Liver (tissue), 9 donors: Measurements from ENCODE around the gene SEC23IP. TPM values are rescaled to one million over a fixed set of nuclear protein-coding genes. Genes with fewer than 3 reads are reported as not detected.

Experiments
- DNase-seq: peaks from one replicate; pipeline ENCODE4 v3.0.0-alpha.2; 2017; ENCODE audit warnings: low spot score
- H3K27ac ChIP-seq, 2 donors: one replicate each; pipeline ENCODE4 v1.7.0; 2013; ENCODE audit warnings: inconsistent platforms in 2 of 2, low read length in 2 of 2, control low read depth in 1 of 2, low read depth in 1 of 2, mild to moderate bottlenecking in 1 of 2
- H3K27me3 ChIP-seq, 4 donors: one replicate each; pipeline versions ENCODE4 v1.6.1 to v1.7.0; 2013; ENCODE audit warnings: low read length in 3 of 4, inconsistent platforms in 1 of 4, mild to moderate bottlenecking in 1 of 4, moderate library complexity in 1 of 4; ENCODE audit not compliant: control insufficient read depth in 4 of 4, insufficient read depth in 4 of 4
- H3K36me3 ChIP-seq, 4 donors: one replicate each; pipeline versions ENCODE4 v1.6.1 to v1.7.0; 2013; ENCODE audit warnings: low read length in 3 of 4, mild to moderate bottlenecking in 3 of 4, low read depth in 1 of 4, moderate library complexity in 1 of 4; ENCODE audit not compliant: control insufficient read depth in 4 of 4, insufficient read depth in 3 of 4
- H3K4me1 ChIP-seq, 4 donors: one replicate each; pipeline versions ENCODE4 v1.6.1 to v1.7.0; 2013; ENCODE audit warnings: low read length in 3 of 4, mild to moderate bottlenecking in 3 of 4, moderate library complexity in 1 of 4; ENCODE audit not compliant: control insufficient read depth in 4 of 4, insufficient read depth in 4 of 4
- H3K4me3 ChIP-seq, 3 donors: one replicate each; pipeline versions ENCODE4 v1.6.1 to v1.7.0; 2013; ENCODE audit warnings: low read length in 3 of 3, control low read depth in 1 of 3, low read depth in 1 of 3, mild to moderate bottlenecking in 1 of 3
- H3K9ac ChIP-seq, 2 donors: one replicate each; pipeline ENCODE4 v1.7.0; 2013; ENCODE audit warnings: low read length in 2 of 2, mild to moderate bottlenecking in 2 of 2, moderate library complexity in 2 of 2, control low read depth in 1 of 2, low read depth in 1 of 2
- H3K9me3 ChIP-seq, 4 donors: one replicate each; pipeline versions ENCODE4 v1.6.1 to v1.7.0; 2013; ENCODE audit warnings: low read length in 3 of 4; ENCODE audit not compliant: control insufficient read depth in 4 of 4
- ATF3 ChIP-seq: IDR thresholded peaks from 2 replicates; pipeline ENCODE4 v1.6.1; 2016; ENCODE audit warnings: antibody characterized with exemption
- CTCF ChIP-seq: fragments of 150-350 bp; IDR thresholded peaks from 2 replicates; pipeline ENCODE4 v1.5.1; 2017; ENCODE audit warnings: improper control_type of control experiment, low read depth, low read length; ENCODE audit not compliant: missing input control
- EGR1 ChIP-seq, 2 donors: IDR thresholded peaks; 2 replicates each; pipeline ENCODE4 v1.6.1; 2016 to 2018; ENCODE audit warnings: antibody characterized with exemption in 2 of 2, low read depth in 2 of 2
- FOXA1 ChIP-seq: IDR thresholded peaks from 2 replicates; pipeline ENCODE4 v1.6.1; 2016; ENCODE audit warnings: antibody characterized with exemption
- FOXA2 ChIP-seq: IDR thresholded peaks from 2 replicates; pipeline ENCODE4 v1.6.1; 2016; ENCODE audit warnings: antibody characterized with exemption
- GABPA ChIP-seq, 2 donors: IDR thresholded peaks in 1 of 2; conservative IDR thresholded peaks in 1 of 2; 2 replicates each; pipeline ENCODE4 v1.6.1; 2016; ENCODE audit warnings: antibody characterized with exemption in 2 of 2, mild to moderate bottlenecking in 1 of 2, moderate library complexity in 1 of 2
- HNF4A ChIP-seq, 2 donors: conservative IDR thresholded peaks; 2 replicates each; pipeline ENCODE4 v1.6.1; 2016; ENCODE audit warnings: antibody characterized with exemption in 2 of 2, mild to moderate bottlenecking in 2 of 2
- HNF4G ChIP-seq: IDR thresholded peaks from 2 replicates; pipeline ENCODE4 v1.6.1; 2016; ENCODE audit warnings: antibody characterized with exemption
- JUND ChIP-seq, 2 donors: IDR thresholded peaks; 2 replicates each; pipeline ENCODE4 v1.6.1; 2016; ENCODE audit warnings: antibody characterized with exemption in 2 of 2
- MAX ChIP-seq: IDR thresholded peaks from 2 replicates; pipeline ENCODE4 v1.6.1; 2016; ENCODE audit warnings: antibody characterized with exemption
- NR2F2 ChIP-seq: IDR thresholded peaks from 2 replicates; pipeline ENCODE4 v1.6.1; 2016; ENCODE audit warnings: antibody characterized with exemption
- RAD21 ChIP-seq, 2 donors: IDR thresholded peaks; 2 replicates each; pipeline ENCODE4 v1.6.1; 2016; ENCODE audit warnings: antibody characterized with exemption in 2 of 2, mild to moderate bottlenecking in 2 of 2
- REST ChIP-seq: IDR thresholded peaks from 2 replicates; pipeline ENCODE4 v1.6.1; 2016; ENCODE audit warnings: antibody characterized with exemption, mild to moderate bottlenecking
- RXRA ChIP-seq, 2 donors: IDR thresholded peaks; 2 replicates each; pipeline ENCODE4 v1.6.1; 2017 to 2018; ENCODE audit warnings: antibody characterized with exemption in 2 of 2, mild to moderate bottlenecking in 1 of 2
- SP1 ChIP-seq: IDR thresholded peaks from 2 replicates; pipeline ENCODE4 v1.6.1; 2018; ENCODE audit warnings: antibody characterized with exemption, mild to moderate bottlenecking
- TAF1 ChIP-seq: conservative IDR thresholded peaks from 2 replicates; pipeline ENCODE4 v1.6.1; 2016; ENCODE audit warnings: antibody characterized with exemption, mild to moderate bottlenecking
- YY1 ChIP-seq: IDR thresholded peaks from 2 replicates; pipeline ENCODE4 v1.6.1; 2016; ENCODE audit warnings: antibody characterized with exemption, mild to moderate bottlenecking
- WGBS: extraction: QIAGEN DNeasy Blood & Tissue Kit; methylation state at CpG from one replicate; pipeline ENCODE4 v1.1.7; 2013; 5-methylcytosine and 5-hydroxymethylcytosine counted together
- polyA plus RNA-seq, 2 donors: library from polyadenylated mRNA; stranded (reverse) in 1 of 2; unstranded in 1 of 2; fragments of 200-250 nt in 1 of 2; fragments of >200 nt in 1 of 2; fragmentation: Nextera tagmentation in 1 of 2; extraction: Ambion mirVana in 1 of 2; gene quantifications; one replicate each; pipeline versions ENCODE4 v1.2.1 to v1.2.3, GENCODE V29; 2013 to 2015
- total RNA-seq, 2 donors: library from RNA; depleted of rRNA; stranded (reverse); fragments of >200 nt; gene quantifications; one replicate each; pipeline ENCODE4 v1.2.3, GENCODE V29; 2014
- donor health status: healthy.
- donor health status: healthy.
- donor health status: healthy.
- donor health status: healthy.
- donor health status: healthy.

SEC23IP gene
- total and polyA plus RNA-seq, 4 donors: 10.1 to 16.0 (median 12.6) TPM

GRCh38 chr10:119852277-119852676 lies 40.3 kb upstream of the SEC23IP start:
- 98% methylated on average over 6 of the region's 6 CpGs for WGBS
- peaks cover 10 to 41% (median 28%) of the 10 kb centered on the region in 4 donors for H3K36me3 ChIP-seq
- no peak for DNase-seq
- TF ChIP-seq NR2F2 (no peak), ATF3 (no peak), RXRA (IDR thresholded peaks at IDR 0.05) (no peak), YY1 (no peak), GABPA (IDR thresholded peaks at IDR 0.05 in 1 of 2, conservative IDR thresholded peaks at IDR 0.05 in 1 of 2) (no peak), MAX (no peak)
- H3K9ac ChIP-seq: no peak overlapping the region
- H3K4me3 ChIP-seq: no peak overlapping the region
- peaks cover 0 to 5% (median 2%) of the 10 kb centered on the region in 4 donors for H3K4me1 ChIP-seq
- no peaks in the 10 kb centered on the region for H3K9me3 ChIP-seq
- H3K27ac ChIP-seq: no peak overlapping the region
- no peaks in the 10 kb centered on the region for H3K27me3 ChIP-seq

- no peak overlapping the region for H3K27ac ChIP-seq
- H3K27me3 ChIP-seq: no peaks in the 10 kb centered on the region
- H3K4me3 ChIP-seq: no peak overlapping the region
- peaks cover 10 to 38% (median 27%) of the 10 kb centered on the region in 4 donors for H3K36me3 ChIP-seq
- peaks cover 0 to 5% (median 2%) of the 10 kb centered on the region in 4 donors for H3K4me1 ChIP-seq
- H3K9me3 ChIP-seq: no peaks in the 10 kb centered on the region
- no peak overlapping the region for H3K9ac ChIP-seq
- 85% methylated on average over 6 of the region's 6 CpGs for WGBS
- no peak for DNase-seq
- TF ChIP-seq HNF4G (no peak), SP1 (no peak), GABPA (IDR thresholded peaks at IDR 0.05 in 1 of 2, conservative IDR thresholded peaks at IDR 0.05 in 1 of 2) (no peak), REST (no peak), JUND (IDR thresholded peaks at IDR 0.05) (no peak), CTCF (no peak), NR2F2 (no peak), MAX (no peak), TAF1 (no peak), ATF3 (no peak), EGR1 (IDR thresholded peaks at IDR 0.05; ENCODE audit: low read depth in 2 of 2) (no peak), FOXA1 (no peak), FOXA2 (no peak), RAD21 (IDR thresholded peaks at IDR 0.05) (no peak), HNF4A (conservative IDR thresholded peaks at IDR 0.05) (no peak), YY1 (no peak)
Measured at GRCh38 chr10:119852822-119853221, 39.7 kb upstream of the SEC23IP start.
